Thoracic aorta (tissue), 2 donors: ENCODE results near the gene ARHGAP22. TPM values are rescaled to one million over a fixed set of nuclear protein-coding genes. Genes with fewer than 3 reads are reported as not detected.

ENCODE experiments used
- ATAC-seq: fragments of 150-250 bp; one replicate; pipeline ENCODE4 v1.8.0; 2017; ENCODE audit warnings: low read depth; ENCODE audit not compliant: insufficient number of reproducible peaks, low FRiP score
- DNase-seq: peaks from one replicate; pipeline ENCODE4 v3.0.0-alpha.2; 2020; ENCODE audit warnings: low spot score
- H3K27ac ChIP-seq, 2 donors: fragments of 200-600 bp; sonication (generic); 1 replicate in 1 of 2; 2 replicates in 1 of 2; pipeline ENCODE4 v1.5.1; 2016; ENCODE audit warnings: mild to moderate bottlenecking in 2 of 2, moderate library complexity in 2 of 2
- H3K27me3 ChIP-seq: fragments of 200-600 bp; sonication (generic); replicated peaks from 2 replicates; pipeline ENCODE4 v1.6.0; 2016; ENCODE audit warnings: mild to moderate bottlenecking; ENCODE audit not compliant: insufficient read depth
- H3K36me3 ChIP-seq: fragments of 200-600 bp; sonication (generic); one replicate; pipeline ENCODE4 v1.5.1; 2016
- H3K4me1 ChIP-seq, 2 donors: fragments of 200-600 bp; sonication (generic); 1 replicate in 1 of 2; 2 replicates in 1 of 2; pipeline versions ENCODE4 v1.5.1 to v1.6.0; 2016; ENCODE audit warnings: low read depth in 2 of 2, mild to moderate bottlenecking in 1 of 2; ENCODE audit not compliant: control insufficient read depth in 1 of 2
- H3K4me3 ChIP-seq: fragments of 200-600 bp; sonication (generic); 2 replicates; pipeline ENCODE4 v1.5.1; 2016; ENCODE audit warnings: mild to moderate bottlenecking
- H3K9me3 ChIP-seq: fragments of 200-600 bp; sonication (generic); 2 replicates; pipeline ENCODE4 v1.5.1; 2016
- CTCF ChIP-seq: fragments of 200-600 bp; sonication (generic); IDR thresholded peaks from one replicate; pipeline ENCODE4 v1.5.1; 2019; ENCODE audit warnings: antibody characterized with exemption
- total RNA-seq, 2 donors: library from RNA; depleted of rRNA; stranded (reverse); fragments of >200 nt; gene quantifications; one replicate each; pipeline versions ENCODE4 v1.1.0 to v1.2.3, GENCODE V29; 2016

ARHGAP22 gene
- total RNA-seq, 2 donors from 2014 or later: 15.4 to 24.8 TPM

GRCh38 chr10:48523820-48524758 is 80.8 kb downstream of the ARHGAP22 start:
- TF ChIP-seq CTCF: peak; percentile 57
- H3K27ac ChIP-seq: no peak overlapping the region
- H3K36me3 ChIP-seq: no peaks in the 10 kb centered on the region
- no peak for DNase-seq
- H3K9me3 ChIP-seq: no peaks in the 10 kb centered on the region
- peak; percentile 1 for ATAC-seq
- H3K4me3 ChIP-seq: peak overlapping the region; percentile 73
- H3K4me1 ChIP-seq: peaks cover 4 to 29% of the 10 kb centered on the region in 2 donors
- no peaks in the 10 kb centered on the region for H3K27me3 ChIP-seq

GRCh38 chr10:48523212-48523819 is 81.6 kb downstream of the ARHGAP22 start:
- no peaks in the 10 kb centered on the region for H3K27me3 ChIP-seq
- H3K27ac ChIP-seq: no peak overlapping the region
- no peaks in the 10 kb centered on the region for H3K9me3 ChIP-seq
- peaks cover 4 to 34% of the 10 kb centered on the region in 2 donors for H3K4me1 ChIP-seq
- ATAC-seq: peak; percentile 84
- DNase-seq: peak; percentile 65
- no peak for TF ChIP-seq CTCF
- H3K4me3 ChIP-seq: peak overlapping the region; percentile 73
- no peaks in the 10 kb centered on the region for H3K36me3 ChIP-seq

- Histone ChIP-seq H3K4me3 (no peak overlapping the region), H3K9me3 (no peaks in the 10 kb centered on the region), H3K36me3 (no peaks in the 10 kb centered on the region), H3K27ac (no peak overlapping the region), H3K4me1 (peaks cover 4 to 37% of the 10 kb centered on the region in 2 donors), H3K27me3 (no peaks in the 10 kb centered on the region)
- TF ChIP-seq CTCF: no peak
- ATAC-seq (no peak), DNase-seq (no peak)
Measured at GRCh38 chr10:48522011-48522765, 82.7 kb downstream of the ARHGAP22 start.

GRCh38 chr10:48520594-48520993 is 84.3 kb downstream of the ARHGAP22 start:
- Histone ChIP-seq H3K36me3 (no peaks in the 10 kb centered on the region), H3K4me3 (no peak overlapping the region), H3K27ac (no peak overlapping the region), H3K4me1 (peaks cover 4 to 24% of the 10 kb centered on the region in 2 donors), H3K9me3 (no peaks in the 10 kb centered on the region), H3K27me3 (no peaks in the 10 kb centered on the region)
- DNase-seq (no peak), ATAC-seq (no peak)
- no peak for TF ChIP-seq CTCF

GRCh38 chr10:48520184-48520506 is 84.7 kb downstream of the ARHGAP22 start:
- Histone ChIP-seq H3K36me3 (no peaks in the 10 kb centered on the region), H3K27ac (no peak overlapping the region), H3K9me3 (no peaks in the 10 kb centered on the region), H3K4me1 (peaks cover 4 to 24% of the 10 kb centered on the region in 2 donors), H3K27me3 (no peaks in the 10 kb centered on the region), H3K4me3 (no peak overlapping the region)
- no peak for TF ChIP-seq CTCF
- ATAC-seq: no peak
- DNase-seq: no peak
